NOMO-1 treated with DMSO at 0.1 percent for 48 hours (cell line): ENCODE results near the gene MPP1.
A peak's percentile ranks its signal among the peaks of the same experiment; 100 is the strongest.

Experiments used
- DNase-seq: peaks from one replicate; lab custom pipeline; 2025; ENCODE audit not compliant: unreplicated experiment; lab: John Stamatoyannopoulos, UW

MPP1 gene

DNA sequence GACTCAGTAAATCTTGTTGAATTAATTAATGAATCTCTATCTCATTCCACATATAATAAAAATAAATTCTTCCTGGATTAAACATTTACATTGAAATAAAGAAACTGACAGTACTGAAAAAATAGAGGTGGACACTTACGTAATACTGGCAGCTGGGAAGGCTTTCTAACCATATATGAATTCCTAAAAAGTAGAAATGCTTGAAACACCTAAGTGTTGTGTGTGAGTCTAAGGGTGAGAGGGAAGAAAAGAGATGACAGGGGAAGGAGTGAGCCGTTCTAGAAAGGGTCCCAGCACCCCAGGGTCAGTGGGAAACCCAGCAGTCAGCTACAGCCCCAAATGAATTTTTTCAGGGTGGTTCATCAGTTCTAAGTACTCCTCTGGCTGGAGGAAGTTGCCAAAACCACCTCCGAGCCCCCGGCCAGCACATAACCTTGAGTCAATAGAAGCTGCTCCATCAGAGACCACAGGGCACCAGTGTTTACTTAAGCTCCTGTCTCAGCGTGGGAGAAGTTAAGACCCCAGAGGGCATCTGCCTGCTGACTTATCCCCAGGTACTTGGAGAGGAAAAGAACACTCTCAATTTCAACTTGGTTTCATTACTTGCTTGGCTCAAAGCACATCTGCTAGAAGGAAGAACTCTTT is 72.7 kb downstream of the MPP1 start:
- DNase-seq: peak; percentile 31

DNA sequence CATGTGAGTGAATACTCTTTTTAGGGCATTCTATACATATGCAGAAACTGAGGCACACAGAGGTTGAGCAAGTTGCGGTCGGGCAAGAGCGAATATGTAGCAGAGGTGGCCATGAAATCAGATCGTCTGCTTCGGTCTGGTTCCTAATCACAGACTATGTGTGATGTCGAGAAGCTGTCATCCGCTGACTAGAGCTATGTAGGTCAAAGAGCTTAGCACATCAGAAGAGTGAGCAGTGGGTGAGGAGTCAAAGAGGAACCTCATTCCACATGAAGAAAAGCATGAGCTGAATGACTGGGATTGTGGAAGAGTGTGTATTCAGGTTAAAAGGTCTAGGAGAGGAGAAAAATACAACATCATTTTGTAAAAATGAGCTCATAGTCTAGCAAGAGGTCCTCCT is 73.4 kb downstream of the MPP1 start:
- peak; percentile 53 for DNase-seq

DNA sequence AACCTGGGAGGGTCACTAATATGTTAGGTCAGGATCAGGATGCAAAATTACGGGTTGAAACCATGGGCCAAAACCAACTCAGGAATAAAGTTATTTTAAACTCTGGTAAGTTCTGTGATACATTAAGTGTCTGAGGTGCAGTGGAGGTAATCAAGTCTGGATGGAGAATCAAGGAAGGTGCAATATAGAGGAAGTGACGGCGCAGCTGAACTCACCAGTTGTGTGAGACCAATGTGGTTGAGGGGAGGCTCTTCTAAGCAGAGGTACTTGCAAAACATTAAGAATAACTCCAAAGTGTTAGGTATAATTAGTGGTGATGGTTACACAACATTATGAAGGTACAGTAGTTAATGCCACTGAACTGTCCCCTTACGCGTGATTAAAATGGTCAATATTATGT is 74.1 kb downstream of the MPP1 start:
- peak; percentile 65 for DNase-seq

DNA sequence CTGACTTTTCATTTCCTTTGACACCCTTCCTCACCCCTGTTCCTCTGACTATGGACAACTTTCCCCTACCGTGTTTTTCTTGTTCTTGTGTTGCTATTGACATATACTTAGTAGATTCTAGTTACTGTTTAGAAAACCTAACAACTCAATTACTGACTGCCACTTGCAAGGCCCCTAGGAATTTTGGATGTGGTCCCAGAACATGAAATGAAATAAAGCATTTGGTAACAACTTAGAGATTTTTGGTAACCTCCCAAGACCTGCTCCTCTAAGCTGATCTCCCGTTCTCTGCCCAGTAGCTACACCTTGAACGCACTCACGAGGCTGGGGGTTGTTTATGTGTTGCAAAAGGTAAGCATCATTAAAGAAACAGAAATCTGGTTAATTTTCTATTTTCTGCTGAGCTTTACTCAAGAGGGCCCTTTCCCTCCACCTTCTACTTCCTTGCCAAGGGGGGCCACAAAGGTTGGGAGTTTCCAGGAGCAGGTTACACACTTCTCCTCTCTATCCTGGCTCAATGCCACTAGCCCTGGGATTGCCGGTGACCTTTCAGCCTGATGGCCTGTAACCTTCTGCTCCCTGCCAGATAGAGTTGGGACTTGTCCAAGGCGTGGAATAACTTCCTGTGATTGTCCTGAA is 74.9 kb downstream of the MPP1 start:
- no peak for DNase-seq

DNA sequence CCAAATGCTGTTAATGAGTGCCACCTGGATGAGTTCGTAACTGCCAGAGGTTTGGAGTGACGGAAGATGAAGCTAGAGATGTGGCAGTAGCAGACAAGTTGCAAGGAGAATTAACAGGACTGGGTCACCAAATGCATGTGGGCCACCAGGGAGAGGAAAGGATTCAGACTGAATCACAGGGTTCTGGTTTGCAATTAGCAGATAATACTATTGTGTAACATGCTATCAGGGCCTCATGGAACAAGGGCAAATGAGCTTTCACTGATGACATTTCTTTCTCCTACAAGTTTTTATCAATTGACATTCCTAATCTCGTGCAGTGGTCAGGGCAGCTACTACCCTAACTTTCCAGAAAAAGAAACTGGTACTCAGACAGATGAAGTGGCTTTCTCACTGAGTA is 75.8 kb downstream of the MPP1 start:
- DNase-seq: no peak
